ENCODE measurements around the gene STXBP6. TPM values are rescaled to one million over a fixed set of nuclear protein-coding genes. Genes with fewer than 3 reads are reported as not detected.

The STXBP6 gene
- total and polyA plus RNA-seq, 2 experiments from 2014 or later, result 19.7 to 29.0 TPM

- Histone ChIP-seq H3K79me2 (replicated peaks; ENCODE audit: insufficient read depth) (no peaks in the 10 kb centered on the region), H2AFZ (no peak overlapping the region), H3K4me1 (ENCODE audit: insufficient read depth) (peaks cover 24% of the 10 kb centered on the region), H4K20me1 (replicated peaks; ENCODE audit: insufficient read depth) (no peaks in the 10 kb centered on the region), H3K9me2 (ENCODE audit: insufficient read depth) (no peaks in the 10 kb centered on the region), H3K27ac (ENCODE audit: low read depth) (no peak overlapping the region), H3F3A (replicated peaks; ENCODE audit: low read depth) (no peaks in the 10 kb centered on the region), H3K4me2 (peak overlapping the region; percentile 30; the same call in 1 of the 2 replicates), H3K27me3 (ENCODE audit: insufficient read depth) (no peaks in the 10 kb centered on the region), H3K4me3 (no peak overlapping the region), H3K36me3 (ENCODE audit: insufficient read depth) (no peaks in the 10 kb centered on the region)
- peak overlapping the region; percentile 72 for H3K27ac Mint-ChIP-seq
- TF ChIP-seq EZH2 (IDR thresholded peaks at IDR 0.05; ENCODE audit: low read depth, unreplicated experiment) (no peak), CTCF (conservative IDR thresholded peaks at IDR 0.05; ENCODE audit: low read depth in 2 of 2) (peak in 1 of 2 experiments; percentile 37; a peak in 2 of 4 replicates)
- H3K9me3 Mint-ChIP-seq, result no peaks in the 10 kb centered on the region
- peaks cover 34% of the 10 kb centered on the region for H3K4me1 Mint-ChIP-seq
- no peak overlapping the region; the same call in 2 of the 3 replicates for H3K4me3 Mint-ChIP-seq
- DNase-seq (ENCODE audit: low spot score), result peak; percentile 38
- H3K27me3 Mint-ChIP-seq (ENCODE audit: insufficient read depth, low read depth, poor library complexity), result peaks cover 3% of the 10 kb centered on the region
- ATAC-seq, result peak; percentile 72
- no peaks in the 10 kb centered on the region for H3K36me3 Mint-ChIP-seq (ENCODE audit: low read depth)
Measured at GRCh38 chr14:24852312-24853060, 197.5 kb downstream of the STXBP6 start.

- no peaks in the 10 kb centered on the region for H4K20me1 ChIP-seq (replicated peaks; ENCODE audit: insufficient read depth)
- H3K27ac ChIP-seq (ENCODE audit: low read depth), result no peak overlapping the region
- H3K4me2 ChIP-seq, result peak overlapping the region; percentile 30; the same call in 1 of the 2 replicates
- peaks cover 18% of the 10 kb centered on the region for H3K4me1 ChIP-seq (ENCODE audit: insufficient read depth)
- no peak overlapping the region for H2AFZ ChIP-seq
- H3K36me3 ChIP-seq (ENCODE audit: insufficient read depth), result no peaks in the 10 kb centered on the region
- H3K27me3 ChIP-seq (ENCODE audit: insufficient read depth), result no peaks in the 10 kb centered on the region
- H3K79me2 ChIP-seq (replicated peaks; ENCODE audit: insufficient read depth), result no peaks in the 10 kb centered on the region
- H3K4me3 ChIP-seq, result no peak overlapping the region
- no peaks in the 10 kb centered on the region for H3K36me3 Mint-ChIP-seq (ENCODE audit: low read depth)
- peaks cover 30% of the 10 kb centered on the region for H3K4me1 Mint-ChIP-seq
- H3K4me3 Mint-ChIP-seq, result no peak overlapping the region
- ATAC-seq (no peak), DNase-seq (ENCODE audit: low spot score) (no peak)
- H3F3A ChIP-seq (replicated peaks; ENCODE audit: low read depth), result no peaks in the 10 kb centered on the region
- H3K27me3 Mint-ChIP-seq (ENCODE audit: insufficient read depth, low read depth, poor library complexity), result peaks cover 3% of the 10 kb centered on the region
- no peak overlapping the region; the same call in 1 of the 2 replicates for H3K27ac Mint-ChIP-seq
- H3K9me2 ChIP-seq (ENCODE audit: insufficient read depth), result no peaks in the 10 kb centered on the region
- no peaks in the 10 kb centered on the region for H3K9me3 Mint-ChIP-seq
- TF ChIP-seq REST (IDR thresholded peaks at IDR 0.05; ENCODE audit: unreplicated experiment), result no peak
- TF ChIP-seq STAT1 (IDR thresholded peaks at IDR 0.05; ENCODE audit: unreplicated experiment), result no peak
- no peak for TF ChIP-seq ZNF462 (CRISPR knock-in tag; IDR thresholded peaks at IDR 0.05)
- no peak for TF ChIP-seq ZNF114 (CRISPR knock-in tag; IDR thresholded peaks at IDR 0.05)
- no peak for TF ChIP-seq ZNF331 (CRISPR knock-in tag; IDR thresholded peaks at IDR 0.05; ENCODE audit: low read depth)
- no peak for TF ChIP-seq EZH2phosphoT487 (IDR thresholded peaks at IDR 0.05; ENCODE audit: unreplicated experiment)
Measured at GRCh38 chr14:24851837-24852236, 198.1 kb downstream of the STXBP6 start.

All from GM23338 (cell line).